AG04450 (cell line): ENCODE data around the gene WSB2. TPM values are rescaled to one million over a fixed set of nuclear protein-coding genes. Genes with fewer than 3 reads are reported as not detected.

Experiments used
- CTCF ChIA-PET: fragments of 300-600, 350-600 bp; formaldehyde crosslinking; extraction: SDS; loops from one replicate; lab custom pipeline; 2022; ENCODE audit warnings: antibody characterized with exemption, inconsistent platforms; lab: Charles Lee
- POLR2A ChIA-PET: fragments of 350-600 bp; formaldehyde crosslinking; extraction: SDS; loops from one replicate; lab custom pipeline; 2021; ENCODE audit warnings: antibody characterized with exemption, inconsistent platforms; lab: Yijun Ruan, JAX
- DNase-seq: peaks from one replicate; pipeline ENCODE4 v3.0.0-alpha.2; 2011; ENCODE audit warnings: low read depth, low spot score
- H3K27ac ChIP-seq: one replicate; pipeline ENCODE4 v1.5.1; 2012; ENCODE audit warnings: low read depth, low read length, control low read depth
- H3K27me3 ChIP-seq: one replicate; pipeline ENCODE4 v1.6.0; 2012; ENCODE audit warnings: low read length; ENCODE audit not compliant: control insufficient read depth, insufficient read depth
- H3K4me3 ChIP-seq: 2 replicates; pipeline ENCODE4 v1.5.1; 2011; ENCODE audit warnings: mild to moderate bottlenecking, low read depth, low read length, control low read depth
- H3K9me3 ChIP-seq: 2 replicates; pipeline ENCODE4 v1.5.1; 2012; ENCODE audit warnings: low read length; ENCODE audit not compliant: control insufficient read depth, insufficient read depth
- CTCF ChIP-seq: IDR thresholded peaks from 2 replicates; pipeline ENCODE4 v1.5.1; 2011; ENCODE audit warnings: low read depth, low read length, control low read depth, inconsistent platforms
- polyA minus RNA-seq: library from RNA; depleted of rRNA, polyadenylated mRNA; stranded (reverse); fragments of >200 nt; gene quantifications from 2 replicates; pipeline ENCODE4 v1.2.3, GENCODE V29; 2011; rRNA and poly(A)+ RNA removed
- polyA plus RNA-seq: library from polyadenylated mRNA; depleted of rRNA; stranded (reverse); fragments of >200 nt; gene quantifications from 2 replicates; pipeline ENCODE4 v1.2.3, GENCODE V29; 2011; rRNA removed

The WSB2 gene
- polyA plus RNA-seq, result 111 and 126 TPM in 2 replicates
- polyA minus RNA-seq, result 292 and 323 TPM in 2 replicates

GRCh38 chr12:118061011-118061872 lies at the start of gene WSB2:
Gene WSB2 (minus strand): TSS chr12:118061179. CDS start chr12:118061048, 131 bp downstream.
- Histone ChIP-seq H3K27me3 (no peaks in the 10 kb centered on the region), H3K9me3 (no peaks in the 10 kb centered on the region), H3K4me3 (peak within 1 kb of the TSS; percentile 69), H3K27ac (peak within 1 kb of the TSS; percentile 93)
- ChIA-PET CTCF (interaction anchor here (1.5 kb wide), 1 partner anchor 60 kb away, joined by 3 read pairs; no protein-coding TSS in a partner anchor), POLR2A (interaction anchor here (0.6 to 1.2 kb wide), 6 partner anchors 10 to 75 kb away, joined by 3 to 6 read pairs (median 5); partner anchors contain the start of gene PEBP1)
- TF ChIP-seq CTCF, result no peak
- no peak for DNase-seq

- Histone ChIP-seq H3K9me3 (no peaks in the 10 kb centered on the region), H3K27ac (no peak overlapping the region), H3K27me3 (no peaks in the 10 kb centered on the region), H3K4me3 (no peak overlapping the region)
- POLR2A ChIA-PET, result no interaction called here
- CTCF ChIA-PET, result interaction anchor here (1.4 kb wide), 1 partner anchor 12 kb away, joined by 6 read pairs; no protein-coding TSS in a partner anchor
- no peak for DNase-seq
- no peak for TF ChIP-seq CTCF
Measured at GRCh38 chr12:118109088-118109487, 48.1 kb upstream of the WSB2 start.

- POLR2A ChIA-PET, result no interaction called here
- Histone ChIP-seq H3K27ac (no peak overlapping the region), H3K9me3 (no peaks in the 10 kb centered on the region; the same call in 1 of the 2 replicates), H3K4me3 (no peak overlapping the region), H3K27me3 (no peaks in the 10 kb centered on the region)
- TF ChIP-seq CTCF, result no peak
- no peak for DNase-seq
- CTCF ChIA-PET, result interaction anchor here (1.3 kb wide), 1 partner anchor 269 kb away, joined by 3 read pairs; no protein-coding TSS in a partner anchor
Measured at GRCh38 chr12:118107694-118108093, 46.7 kb upstream of the WSB2 start.

- no peak for TF ChIP-seq CTCF
- no peak overlapping the region for H3K4me3 ChIP-seq
- DNase-seq, result no peak
- CTCF ChIA-PET, result interaction anchor here (1.3 kb wide), 1 partner anchor 270 kb away, joined by 3 read pairs; no protein-coding TSS in a partner anchor
- no peak overlapping the region for H3K27ac ChIP-seq
- POLR2A ChIA-PET, result no interaction called here
- H3K9me3 ChIP-seq, result no peaks in the 10 kb centered on the region; the same call in 1 of the 2 replicates
- H3K27me3 ChIP-seq, result no peaks in the 10 kb centered on the region
Measured at GRCh38 chr12:118107011-118107410, 46.0 kb upstream of the WSB2 start.
